ENCODE results near the gene EFNA1.

DNA sequence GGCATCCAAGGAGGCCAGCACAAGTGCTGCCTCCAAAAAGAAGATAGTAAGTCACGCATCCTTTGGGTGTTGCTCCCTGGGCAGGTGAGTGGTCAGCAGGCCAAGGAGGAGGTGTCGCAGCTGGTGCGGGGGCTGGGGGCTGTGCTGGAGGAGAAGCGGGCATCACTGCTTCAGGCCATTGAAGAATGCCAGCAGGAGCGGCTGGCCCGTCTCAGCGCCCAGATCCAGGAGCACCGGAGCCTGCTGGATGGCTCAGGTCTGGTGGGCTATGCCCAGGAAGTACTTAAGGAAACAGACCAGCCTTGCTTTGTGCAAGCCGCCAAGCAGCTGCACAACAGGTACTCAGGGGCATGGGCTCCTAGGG is 50.2 kb downstream of the EFNA1 start:
- TF ChIP-seq, protein P1, sequence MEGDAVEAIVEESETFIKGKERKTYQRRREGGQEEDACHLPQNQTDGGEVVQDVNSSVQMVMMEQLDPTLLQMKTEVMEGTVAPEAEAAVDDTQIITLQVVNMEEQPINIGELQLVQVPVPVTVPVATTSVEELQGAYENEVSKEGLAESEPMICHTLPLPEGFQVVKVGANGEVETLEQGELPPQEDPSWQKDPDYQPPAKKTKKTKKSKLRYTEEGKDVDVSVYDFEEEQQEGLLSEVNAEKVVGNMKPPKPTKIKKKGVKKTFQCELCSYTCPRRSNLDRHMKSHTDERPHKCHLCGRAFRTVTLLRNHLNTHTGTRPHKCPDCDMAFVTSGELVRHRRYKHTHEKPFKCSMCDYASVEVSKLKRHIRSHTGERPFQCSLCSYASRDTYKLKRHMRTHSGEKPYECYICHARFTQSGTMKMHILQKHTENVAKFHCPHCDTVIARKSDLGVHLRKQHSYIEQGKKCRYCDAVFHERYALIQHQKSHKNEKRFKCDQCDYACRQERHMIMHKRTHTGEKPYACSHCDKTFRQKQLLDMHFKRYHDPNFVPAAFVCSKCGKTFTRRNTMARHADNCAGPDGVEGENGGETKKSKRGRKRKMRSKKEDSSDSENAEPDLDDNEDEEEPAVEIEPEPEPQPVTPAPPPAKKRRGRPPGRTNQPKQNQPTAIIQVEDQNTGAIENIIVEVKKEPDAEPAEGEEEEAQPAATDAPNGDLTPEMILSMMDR (IDR thresholded peaks at IDR 0.05; ENCODE audit: low read length): no peak
- TF ChIP-seq EZH2 (optimal IDR thresholded peaks at IDR 0.05; ENCODE audit: low read depth, low read length) (no peak), EZH2phosphoT487 (IDR thresholded peaks at IDR 0.05; ENCODE audit: low read length) (no peak)
